Neutrophil (primary cell): Measurements from ENCODE around the gene GPBAR1.

Experiments
- H3K27ac ChIP-seq: fragments of 200-600 bp; sonication (generic); 2 replicates; pipeline ENCODE4 v1.5.1; 2016; ENCODE audit warnings: mild to moderate bottlenecking, moderate library complexity
- H3K27me3 ChIP-seq: fragments of 200-600 bp; sonication (generic); 2 replicates; pipeline ENCODE4 v1.6.0; 2016; ENCODE audit warnings: mild to moderate bottlenecking
- H3K36me3 ChIP-seq: fragments of 200-600 bp; sonication (generic); 2 replicates; pipeline ENCODE4 v1.5.1; 2017
- H3K4me1 ChIP-seq, 2 experiments: fragments of 200-600 bp in 1 of 2; sonication (generic) in 1 of 2; 1 replicate in 1 of 2; 2 replicates in 1 of 2; pipeline versions ENCODE4 v1.5.1 to v1.6.1; 2013 to 2016; ENCODE audit warnings: low read depth in 1 of 2, low read length in 1 of 2, mild to moderate bottlenecking in 1 of 2, moderate library complexity in 1 of 2; ENCODE audit not compliant: control insufficient read depth in 1 of 2, insufficient read depth in 1 of 2
- H3K4me3 ChIP-seq, 2 experiments: fragments of 200-600 bp in 1 of 2; sonication (generic) in 1 of 2; 1 replicate in 1 of 2; 2 replicates in 1 of 2; pipeline ENCODE4 v1.5.1; 2013 to 2016; ENCODE audit warnings: low read depth in 1 of 2, low read length in 1 of 2, mild to moderate bottlenecking in 1 of 2, moderate library complexity in 1 of 2
- H3K9me3 ChIP-seq: fragments of 200-600 bp; sonication (generic); 2 replicates; pipeline ENCODE4 v1.5.1; 2016
- TF ChIP-seq, protein P1 (sequence below): fragments of 200-600 bp; sonication (generic); IDR thresholded peaks from 2 replicates; pipeline ENCODE4 v1.5.1; 2016; ENCODE audit warnings: antibody characterized with exemption

GPBAR1 gene

GRCh38 chr2:218300141-218300540 lies 39.3 kb downstream of the GPBAR1 start:
- no peaks in the 10 kb centered on the region for H3K27me3 ChIP-seq
- H3K27ac ChIP-seq: no peak overlapping the region
- H3K36me3 ChIP-seq: no peaks in the 10 kb centered on the region
- no peak overlapping the region for H3K4me3 ChIP-seq
- TF ChIP-seq, protein P1, sequence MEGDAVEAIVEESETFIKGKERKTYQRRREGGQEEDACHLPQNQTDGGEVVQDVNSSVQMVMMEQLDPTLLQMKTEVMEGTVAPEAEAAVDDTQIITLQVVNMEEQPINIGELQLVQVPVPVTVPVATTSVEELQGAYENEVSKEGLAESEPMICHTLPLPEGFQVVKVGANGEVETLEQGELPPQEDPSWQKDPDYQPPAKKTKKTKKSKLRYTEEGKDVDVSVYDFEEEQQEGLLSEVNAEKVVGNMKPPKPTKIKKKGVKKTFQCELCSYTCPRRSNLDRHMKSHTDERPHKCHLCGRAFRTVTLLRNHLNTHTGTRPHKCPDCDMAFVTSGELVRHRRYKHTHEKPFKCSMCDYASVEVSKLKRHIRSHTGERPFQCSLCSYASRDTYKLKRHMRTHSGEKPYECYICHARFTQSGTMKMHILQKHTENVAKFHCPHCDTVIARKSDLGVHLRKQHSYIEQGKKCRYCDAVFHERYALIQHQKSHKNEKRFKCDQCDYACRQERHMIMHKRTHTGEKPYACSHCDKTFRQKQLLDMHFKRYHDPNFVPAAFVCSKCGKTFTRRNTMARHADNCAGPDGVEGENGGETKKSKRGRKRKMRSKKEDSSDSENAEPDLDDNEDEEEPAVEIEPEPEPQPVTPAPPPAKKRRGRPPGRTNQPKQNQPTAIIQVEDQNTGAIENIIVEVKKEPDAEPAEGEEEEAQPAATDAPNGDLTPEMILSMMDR: no peak
- H3K4me1 ChIP-seq: peaks cover 7 to 8% of the 10 kb centered on the region in 2 experiments
- H3K9me3 ChIP-seq: no peaks in the 10 kb centered on the region

DNA sequence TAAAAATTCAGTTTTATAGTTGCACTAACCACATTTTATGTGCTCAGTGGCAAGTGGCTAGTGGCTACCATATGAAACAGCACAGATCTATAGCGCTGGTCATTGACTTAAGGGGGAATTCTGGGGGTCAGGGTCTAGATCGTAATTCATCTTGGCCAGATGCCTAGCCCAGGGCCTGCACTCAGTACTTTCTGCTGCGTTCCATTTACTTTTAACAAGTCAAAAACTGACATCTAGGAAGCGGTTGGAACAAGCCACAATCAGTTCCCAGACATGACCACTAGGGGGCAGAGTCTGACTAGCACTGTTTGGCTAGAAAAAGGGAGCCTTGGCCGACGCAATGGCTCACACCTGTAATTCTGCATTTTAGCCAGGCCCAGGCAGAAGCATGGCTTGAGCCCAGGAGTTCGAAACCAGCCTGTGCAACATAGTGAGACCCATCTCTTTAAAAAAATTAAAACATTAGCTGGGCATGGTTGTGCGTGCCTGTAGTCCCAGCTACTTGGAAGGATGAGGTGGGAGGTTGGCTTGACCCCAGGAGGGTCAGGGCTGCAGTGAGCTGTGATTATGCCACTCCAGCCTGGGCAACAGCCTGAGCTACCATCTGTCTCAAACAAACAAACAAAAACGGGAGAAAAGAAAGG lies 40.5 kb downstream of the GPBAR1 start:
- Histone ChIP-seq H3K4me3 (no peak overlapping the region), H3K9me3 (no peaks in the 10 kb centered on the region), H3K36me3 (no peaks in the 10 kb centered on the region), H3K4me1 (peaks cover 7 to 8% of the 10 kb centered on the region in 2 experiments), H3K27me3 (no peaks in the 10 kb centered on the region), H3K27ac (peak overlapping the region; percentile 38)
- TF ChIP-seq, protein P1: peak; percentile 96

- Histone ChIP-seq H3K36me3 (no peaks in the 10 kb centered on the region), H3K9me3 (no peaks in the 10 kb centered on the region), H3K27me3 (no peaks in the 10 kb centered on the region), H3K4me1 (peaks cover 18 to 26% of the 10 kb centered on the region in 2 experiments), H3K27ac (no peak overlapping the region), H3K4me3 (no peak overlapping the region)
- TF ChIP-seq, protein P1: no peak
Measured at GRCh38 chr2:218305383-218305782, 44.6 kb downstream of the GPBAR1 start.

DNA sequence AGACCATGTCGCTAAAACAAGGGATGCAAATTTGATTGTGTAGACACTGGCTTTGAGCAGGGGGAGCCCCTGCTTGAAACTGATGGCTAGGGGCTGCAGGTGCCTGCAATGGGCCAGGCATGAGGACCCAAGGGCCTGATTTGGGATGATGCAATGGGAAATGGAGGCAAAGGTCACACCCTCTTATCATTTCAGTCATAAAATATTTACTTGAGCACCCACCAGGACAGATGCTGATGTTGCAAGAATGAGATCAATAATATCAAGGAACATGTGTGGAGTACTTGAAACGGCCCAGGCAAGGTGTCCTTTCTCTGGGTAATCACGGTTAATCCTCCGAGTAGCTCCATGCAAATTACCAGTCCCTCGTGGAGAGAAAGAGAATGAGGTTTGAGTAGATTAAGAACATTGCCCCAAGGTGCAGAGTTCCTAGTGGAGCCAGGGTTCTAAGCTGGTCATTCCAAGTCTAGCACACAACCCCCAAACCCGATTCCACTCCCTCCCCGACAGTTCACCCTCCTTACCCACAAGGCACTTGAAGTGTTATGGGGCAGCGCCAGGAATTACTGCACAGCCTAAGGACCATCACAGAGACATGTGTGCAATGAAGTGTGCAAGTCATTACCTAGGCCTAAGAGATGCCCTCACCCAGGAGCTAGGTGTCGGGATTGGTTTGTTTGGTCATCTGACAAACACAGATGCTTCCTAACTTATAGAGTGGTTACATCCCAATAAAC lies 45.5 kb downstream of the GPBAR1 start:
- H3K4me3 ChIP-seq: no peak overlapping the region
- TF ChIP-seq, protein P1: no peak
- H3K27ac ChIP-seq: no peak overlapping the region
- H3K27me3 ChIP-seq: no peaks in the 10 kb centered on the region
- no peaks in the 10 kb centered on the region for H3K9me3 ChIP-seq
- H3K36me3 ChIP-seq: no peaks in the 10 kb centered on the region
- H3K4me1 ChIP-seq: peaks cover 21 to 30% of the 10 kb centered on the region in 2 experiments

DNA sequence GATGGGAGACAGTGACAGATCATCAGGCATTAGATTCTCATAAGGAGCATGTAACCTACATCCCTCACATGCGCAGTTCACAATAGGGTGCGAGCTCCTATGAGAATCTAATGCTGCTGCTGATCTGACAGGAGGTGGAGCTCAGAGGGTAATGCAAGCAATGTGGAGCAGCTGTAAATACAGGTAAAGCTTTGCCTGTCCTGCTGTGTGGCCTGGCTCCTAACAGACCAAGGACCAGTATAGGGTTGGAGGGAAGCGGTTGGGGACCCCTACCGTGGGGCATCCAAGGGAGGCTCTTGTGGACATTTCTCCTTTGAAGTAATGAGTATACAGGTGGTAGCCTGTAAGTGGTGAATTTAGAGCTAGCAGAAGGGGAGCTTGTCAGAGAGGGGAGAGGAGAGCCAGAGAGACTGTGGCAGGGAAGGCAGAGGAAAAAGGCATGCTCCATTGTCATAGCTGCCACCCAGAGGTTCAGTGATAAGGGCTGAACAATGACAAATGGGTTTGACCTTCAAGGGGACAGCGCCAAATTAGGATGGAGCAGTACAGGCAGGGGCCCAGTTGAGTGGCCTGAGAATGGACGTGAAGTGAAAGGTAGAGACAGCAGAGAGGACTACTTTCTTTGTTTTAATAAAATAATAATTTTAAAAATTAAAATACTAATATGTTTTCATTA lies 46.7 kb downstream of the GPBAR1 start:
- H3K27me3 ChIP-seq: no peaks in the 10 kb centered on the region
- peaks cover 22 to 33% of the 10 kb centered on the region in 2 experiments for H3K4me1 ChIP-seq
- no peaks in the 10 kb centered on the region for H3K9me3 ChIP-seq
- H3K4me3 ChIP-seq: no peak overlapping the region
- TF ChIP-seq, protein P1: no peak
- H3K36me3 ChIP-seq: no peaks in the 10 kb centered on the region
- H3K27ac ChIP-seq: no peak overlapping the region
